MM.1S (cell line): ENCODE results near the gene VAV3.

Source experiments
- DNase-seq: peaks from one replicate; pipeline ENCODE4 v3.0.0-alpha.2; 2015
- H2AFZ ChIP-seq: fragments of 300-600 bp; sonication (generic); 2 replicates; pipeline ENCODE4 v1.6.0; 2016; ENCODE audit warnings: antibody characterized with exemption, low read length
- H3F3A ChIP-seq: fragments of 300-600 bp; sonication (generic); 2 replicates; pipeline ENCODE4 v1.6.1; 2016; ENCODE audit warnings: mild to moderate bottlenecking, antibody characterized with exemption, low read length, moderate library complexity, mixed read lengths; ENCODE audit not compliant: insufficient read depth
- H3K27ac ChIP-seq: fragments of 300-600 bp; sonication (generic); 2 replicates; pipeline ENCODE4 v1.5.1; 2016; ENCODE audit warnings: mild to moderate bottlenecking, low read length
- H3K27me3 ChIP-seq: fragments of 300-600 bp; sonication (generic); replicated peaks from 2 replicates; pipeline ENCODE4 v1.6.0; 2016; ENCODE audit warnings: low read length; ENCODE audit not compliant: insufficient read depth
- H3K36me3 ChIP-seq: fragments of 300-600 bp; sonication (generic); replicated peaks from 2 replicates; pipeline ENCODE4 v1.6.1; 2016; ENCODE audit warnings: mild to moderate bottlenecking, low read length, mixed read lengths; ENCODE audit not compliant: insufficient read depth
- H3K4me1 ChIP-seq: fragments of 300-600 bp; sonication (generic); 2 replicates; pipeline ENCODE4 v1.6.1; 2016; ENCODE audit warnings: low read length, mixed read lengths
- H3K4me2 ChIP-seq: fragments of 300-600 bp; sonication (generic); 2 replicates; pipeline ENCODE4 v1.6.0; 2016; ENCODE audit warnings: low read depth, low read length
- H3K4me3 ChIP-seq: fragments of 300-600 bp; sonication (generic); 2 replicates; pipeline ENCODE4 v1.5.1; 2016; ENCODE audit warnings: low read length, mixed read lengths
- H3K79me2 ChIP-seq: fragments of 300-600 bp; sonication (generic); 2 replicates; pipeline ENCODE4 v1.6.1; 2016; ENCODE audit warnings: mixed run types, low read length, mixed read lengths
- H3K9ac ChIP-seq: fragments of 300-600 bp; sonication (generic); 2 replicates; pipeline ENCODE4 v1.6.1; 2016; ENCODE audit warnings: low read length, mixed read lengths
- H3K9me2 ChIP-seq: fragments of 300-600 bp; sonication (generic); replicated peaks from 2 replicates; pipeline ENCODE4 v1.6.1; 2016; ENCODE audit warnings: mild to moderate bottlenecking, low read length, mixed read lengths; ENCODE audit not compliant: insufficient read depth
- H3K9me3 ChIP-seq: fragments of 300-600 bp; sonication (generic); replicated peaks from 2 replicates; pipeline ENCODE4 v1.6.1; 2016; ENCODE audit warnings: mild to moderate bottlenecking, low read length, mixed read lengths; ENCODE audit not compliant: insufficient read depth
- H4K20me1 ChIP-seq: fragments of 300-600 bp; sonication (generic); 2 replicates; pipeline ENCODE4 v1.6.1; 2016; ENCODE audit warnings: mild to moderate bottlenecking, low read length, moderate library complexity, mixed read lengths; ENCODE audit not compliant: insufficient read depth
- CTCF ChIP-seq: fragments of 300-600 bp; sonication (generic); IDR thresholded peaks from 2 replicates; pipeline ENCODE4 v1.5.1; 2016; ENCODE audit warnings: antibody characterized with exemption, low read length, mixed read lengths
- EZH2 ChIP-seq: fragments of 300-600 bp; sonication (generic); optimal IDR thresholded peaks from 2 replicates; pipeline ENCODE3; 2017; ENCODE audit warnings: low read depth, mild to moderate bottlenecking, antibody characterized with exemption, low read length, mixed read lengths
- EZH2phosphoT487 ChIP-seq: fragments of 300-600 bp; sonication (generic); IDR thresholded peaks from 2 replicates; pipeline ENCODE4 v1.6.1; 2018; ENCODE audit warnings: antibody characterized with exemption, low read length

VAV3 gene

GRCh38 chr1:107833061-107833460 lies 131.9 kb downstream of the VAV3 start:
- H3F3A ChIP-seq, result peaks cover 7% of the 10 kb centered on the region; the same call in 1 of the 2 replicates
- TF ChIP-seq EZH2, result no peak
- no peaks in the 10 kb centered on the region; the same call in 1 of the 2 replicates for H3K27me3 ChIP-seq
- H3K79me2 ChIP-seq, result no peaks in the 10 kb centered on the region
- no peaks in the 10 kb centered on the region for H3K9me2 ChIP-seq
- peaks cover 17% of the 10 kb centered on the region for H3K4me1 ChIP-seq
- H2AFZ ChIP-seq, result no peak overlapping the region
- H3K9me3 ChIP-seq, result no peaks in the 10 kb centered on the region
- no peaks in the 10 kb centered on the region for H4K20me1 ChIP-seq
- H3K36me3 ChIP-seq, result no peaks in the 10 kb centered on the region
- no peak overlapping the region for H3K27ac ChIP-seq
- H3K9ac ChIP-seq, result no peak overlapping the region
- peak; percentile 24 for DNase-seq
- no peak overlapping the region for H3K4me2 ChIP-seq
- H3K4me3 ChIP-seq, result no peak overlapping the region

GRCh38 chr1:107831921-107832320 lies 133.1 kb downstream of the VAV3 start:
- H3F3A ChIP-seq, result peaks cover 7% of the 10 kb centered on the region; the same call in 1 of the 2 replicates
- H3K4me2 ChIP-seq, result no peak overlapping the region
- H3K36me3 ChIP-seq, result no peaks in the 10 kb centered on the region
- H3K79me2 ChIP-seq, result no peaks in the 10 kb centered on the region
- no peak overlapping the region for H3K9ac ChIP-seq
- peaks cover 17% of the 10 kb centered on the region for H3K4me1 ChIP-seq
- H3K9me3 ChIP-seq, result no peaks in the 10 kb centered on the region
- no peaks in the 10 kb centered on the region for H4K20me1 ChIP-seq
- no peak for DNase-seq
- no peaks in the 10 kb centered on the region for H3K9me2 ChIP-seq
- TF ChIP-seq CTCF (no peak), EZH2 (no peak)
- H2AFZ ChIP-seq, result no peak overlapping the region
- H3K27ac ChIP-seq, result no peak overlapping the region
- no peak overlapping the region for H3K4me3 ChIP-seq
- no peaks in the 10 kb centered on the region; the same call in 1 of the 2 replicates for H3K27me3 ChIP-seq

GRCh38 chr1:107830526-107830925 lies 134.5 kb downstream of the VAV3 start:
- no peak for DNase-seq
- H3K9me2 ChIP-seq, result no peaks in the 10 kb centered on the region
- H3K27ac ChIP-seq, result no peak overlapping the region
- H2AFZ ChIP-seq, result no peak overlapping the region
- peaks cover 17% of the 10 kb centered on the region for H3K4me1 ChIP-seq
- H3K9me3 ChIP-seq, result no peaks in the 10 kb centered on the region
- no peaks in the 10 kb centered on the region for H4K20me1 ChIP-seq
- H3K4me3 ChIP-seq, result no peak overlapping the region
- no peaks in the 10 kb centered on the region for H3K79me2 ChIP-seq
- TF ChIP-seq EZH2phosphoT487, result no peak
- no peak for TF ChIP-seq EZH2
- TF ChIP-seq CTCF, result no peak
- no peaks in the 10 kb centered on the region for H3K36me3 ChIP-seq
- H3K9ac ChIP-seq, result no peak overlapping the region
- H3F3A ChIP-seq, result peaks cover 7% of the 10 kb centered on the region; the same call in 1 of the 2 replicates
- H3K4me2 ChIP-seq, result no peak overlapping the region
- H3K27me3 ChIP-seq, result no peaks in the 10 kb centered on the region; the same call in 1 of the 2 replicates

GRCh38 chr1:107830075-107830474 lies 134.9 kb downstream of the VAV3 start:
- Histone ChIP-seq H3K9me2 (no peaks in the 10 kb centered on the region), H3K27ac (peak overlapping the region; percentile 69; the same call in 1 of the 2 replicates), H3K27me3 (no peaks in the 10 kb centered on the region; the same call in 1 of the 2 replicates), H3K79me2 (no peaks in the 10 kb centered on the region), H3K36me3 (no peaks in the 10 kb centered on the region), H4K20me1 (no peaks in the 10 kb centered on the region), H3K4me2 (peak overlapping the region; percentile 63; the same call in 1 of the 2 replicates), H3K9ac (no peak overlapping the region), H3K4me1 (peaks cover 17% of the 10 kb centered on the region), H3F3A (peaks cover 7% of the 10 kb centered on the region; the same call in 1 of the 2 replicates), H2AFZ (no peak overlapping the region), H3K4me3 (no peak overlapping the region), H3K9me3 (no peaks in the 10 kb centered on the region)
- no peak for DNase-seq
- TF ChIP-seq CTCF (no peak), EZH2phosphoT487 (no peak)
